Mammary epithelial cell (primary cell): ENCODE data around the gene HIVEP3.

Experiments
- CTCF ChIP-seq, 2 donors: IDR thresholded peaks in 1 of 2; conservative IDR thresholded peaks in 1 of 2; 2 replicates each; pipeline ENCODE4 v1.5.1; 2011 to 2012; ENCODE audit warnings: inconsistent platforms in 2 of 2, low read length in 2 of 2, mild to moderate bottlenecking in 2 of 2, control low read depth in 1 of 2, low read depth in 1 of 2; ENCODE audit not compliant: insufficient read depth in 1 of 2; ENCODE audit errors: extremely low read depth in 1 of 2
- EZH2 ChIP-seq: IDR thresholded peaks from 2 replicates; pipeline ENCODE4 v1.6.1; 2012; ENCODE audit warnings: low read length, inconsistent platforms, borderline replicate concordance

- TF ChIP-seq CTCF (conservative IDR thresholded peaks at IDR 0.05 in 1 of 2, IDR thresholded peaks at IDR 0.05 in 1 of 2; ENCODE audit: extremely low read depth in 1 of 2, insufficient read depth in 1 of 2, low read depth in 1 of 2, low read length in 2 of 2) (no peak), EZH2 (no peak)
Observed at GRCh38 chr1:41715441-41716095, 203.2 kb downstream of the HIVEP3 start.
